Activated CD4-positive, alpha-beta T cell treated with anti-CD3 and anti-CD28 coated beads for 36 hours (primary cell): Measurements from ENCODE around the gene ARHGAP15. TPM values are rescaled to one million over a fixed set of nuclear protein-coding genes. Genes with fewer than 3 reads are reported as not detected.
A peak's percentile ranks its signal among the peaks of the same experiment; 100 is the strongest.

Experiments used
- ATAC-seq: fragments of 200-7000 bp; cut with Tn5 transposase; one replicate; pipeline ENCODE4 v1.10.0; 2021; ENCODE audit warnings: mild to moderate bottlenecking, moderate library complexity
- CTCF ChIA-PET: fragments of 350-600 bp; sonication (Branson Sonifier 250); formaldehyde crosslinking; loops from one replicate; lab custom pipeline; 2021; ENCODE audit warnings: antibody characterized with exemption; lab: Charles Lee
- POLR2A ChIA-PET: fragments of 350-600 bp; sonication (Branson Sonifier 250); formaldehyde crosslinking; loops from one replicate; lab custom pipeline; 2021; ENCODE audit warnings: antibody characterized with exemption, inconsistent platforms; lab: Charles Lee
- DNase-seq: peaks from one replicate; pipeline ENCODE4 v3.0.0-alpha.2; 2020
- H3K27ac Mint-ChIP-seq: one replicate; pipeline ENCODE4 v1.8.0; 2021; ENCODE audit warnings: mixed read lengths
- H3K27me3 Mint-ChIP-seq: one replicate; pipeline ENCODE4 v1.8.0; 2021; ENCODE audit warnings: mixed read lengths
- H3K36me3 Mint-ChIP-seq: one replicate; pipeline ENCODE4 v1.8.0; 2021; ENCODE audit warnings: low read depth, mixed read lengths
- H3K4me1 Mint-ChIP-seq: one replicate; pipeline ENCODE4 v1.8.0; 2021; ENCODE audit warnings: mixed read lengths
- H3K4me3 Mint-ChIP-seq: one replicate; pipeline ENCODE4 v1.8.0; 2021; ENCODE audit warnings: mild to moderate bottlenecking, moderate library complexity, mixed read lengths
- H3K9me3 Mint-ChIP-seq: one replicate; pipeline ENCODE4 v1.8.0; 2021; ENCODE audit warnings: low read depth, mixed read lengths
- intact Hi-C, 2 experiments: fragments of 100-400 bp; cut with DNase I in 1 of 2; cut with micrococcal nuclease in 1 of 2; formaldehyde crosslinking; loops; one replicate each; pipeline versions ENCODE4 v1.14.2 to v1.15.1; 2022 to 2024; cut with DNase I, micrococcal nuclease
- total RNA-seq, 2 experiments: library from RNA; stranded (reverse); gene quantifications; one replicate each; pipeline ENCODE4 v1.2.3, GENCODE V29; 2021

ARHGAP15 gene
- total RNA-seq, 2 experiments from 2014 or later = 62.6 to 64.3 TPM

- ChIA-PET POLR2A (no interaction called here), CTCF (no interaction called here)
- Mint-ChIP-seq H3K27me3 (no peaks in the 10 kb centered on the region), H3K4me3 (no peak overlapping the region), H3K9me3 (no peaks in the 10 kb centered on the region), H3K4me1 (peaks cover 2% of the 10 kb centered on the region), H3K27ac (no peak overlapping the region), H3K36me3 (peaks cover 20% of the 10 kb centered on the region)
- no peak for ATAC-seq
- DNase-seq = no peak
- intact Hi-C loops = no loop called here
These were observed 375.2 kb downstream of the ARHGAP15 start for GRCh38 chr2:143504397-143504796.

- peaks cover 23% of the 10 kb centered on the region for H3K36me3 Mint-ChIP-seq
- intact Hi-C loops = no loop called here
- POLR2A ChIA-PET = no interaction called here
These were observed 376.3 kb downstream of the ARHGAP15 start for GRCh38 chr2:143505542-143505941.

GRCh38 chr2:143513081-143513480 lies 383.9 kb downstream of the ARHGAP15 start:
- H3K36me3 Mint-ChIP-seq = peaks cover 55% of the 10 kb centered on the region
- peaks cover 5% of the 10 kb centered on the region for H3K4me1 Mint-ChIP-seq
- no peaks in the 10 kb centered on the region for H3K9me3 Mint-ChIP-seq
- DNase-seq = peak; percentile 17
- intact Hi-C loops = no loop called here
- H3K27ac Mint-ChIP-seq = no peak overlapping the region
- ATAC-seq = peak; percentile 70
- H3K4me3 Mint-ChIP-seq = no peak overlapping the region
- ChIA-PET CTCF (interaction anchor here (0.7 to 1.8 kb wide), 5 partner anchors 9 to 446 kb away, joined by 3 to 5 read pairs (median 3); no protein-coding TSS in a partner anchor), POLR2A (no interaction called here)
- no peaks in the 10 kb centered on the region for H3K27me3 Mint-ChIP-seq

More at GRCh38 chr2:143505542-143505941, 376.3 kb downstream of the ARHGAP15 start:
- no peak for DNase-seq
- Mint-ChIP-seq H3K4me1 (peaks cover 2% of the 10 kb centered on the region), H3K27me3 (no peaks in the 10 kb centered on the region), H3K27ac (no peak overlapping the region), H3K9me3 (no peaks in the 10 kb centered on the region), H3K4me3 (no peak overlapping the region)
- CTCF ChIA-PET = no interaction called here
- ATAC-seq = no peak

- Mint-ChIP-seq H3K4me1 (peaks cover 5% of the 10 kb centered on the region), H3K4me3 (no peak overlapping the region), H3K36me3 (peaks cover 59% of the 10 kb centered on the region), H3K27ac (no peak overlapping the region), H3K9me3 (no peaks in the 10 kb centered on the region), H3K27me3 (no peaks in the 10 kb centered on the region)
- ChIA-PET POLR2A (no interaction called here), CTCF (interaction anchor here (0.6 kb wide), 1 partner anchor 274 kb away, joined by 3 read pairs; no protein-coding TSS in a partner anchor)
- ATAC-seq (no peak), DNase-seq (no peak)
- intact Hi-C loops = no loop called here
These were observed 385.2 kb downstream of the ARHGAP15 start for GRCh38 chr2:143514413-143514812.

- ChIA-PET CTCF (no interaction called here), POLR2A (no interaction called here)
- intact Hi-C loops = no loop called here
- Mint-ChIP-seq H3K9me3 (no peaks in the 10 kb centered on the region), H3K36me3 (peaks cover 64% of the 10 kb centered on the region), H3K27ac (no peak overlapping the region), H3K27me3 (no peaks in the 10 kb centered on the region), H3K4me3 (no peak overlapping the region), H3K4me1 (peaks cover 10% of the 10 kb centered on the region)
- DNase-seq (no peak), ATAC-seq (no peak)
These were observed 386.1 kb downstream of the ARHGAP15 start for GRCh38 chr2:143515318-143515717.

GRCh38 chr2:143519521-143519920 lies 390.3 kb downstream of the ARHGAP15 start:
- DNase-seq = no peak
- Mint-ChIP-seq H3K27ac (no peak overlapping the region), H3K36me3 (peaks cover 48% of the 10 kb centered on the region), H3K4me3 (no peak overlapping the region), H3K27me3 (no peaks in the 10 kb centered on the region), H3K9me3 (no peaks in the 10 kb centered on the region), H3K4me1 (peaks cover 34% of the 10 kb centered on the region)
- ATAC-seq = no peak
- ChIA-PET CTCF (interaction anchor here (0.6 kb wide), 1 partner anchor 225 kb away, joined by 3 read pairs; no protein-coding TSS in a partner anchor), POLR2A (no interaction called here)
- intact Hi-C loops = no loop called here

GRCh38 chr2:143521396-143521795 lies 392.2 kb downstream of the ARHGAP15 start:
- peaks cover 36% of the 10 kb centered on the region for H3K36me3 Mint-ChIP-seq
- H3K4me1 Mint-ChIP-seq = peaks cover 47% of the 10 kb centered on the region
- no peaks in the 10 kb centered on the region for H3K9me3 Mint-ChIP-seq
- no peak for ATAC-seq
- intact Hi-C loops = no loop called here
- ChIA-PET POLR2A (no interaction called here), CTCF (interaction anchor here (1.1 kb wide), 2 partner anchors 9 to 16 kb away, joined by 3 to 5 read pairs; no protein-coding TSS in a partner anchor)
- no peak for DNase-seq
- H3K27ac Mint-ChIP-seq = no peak overlapping the region
- no peak overlapping the region for H3K4me3 Mint-ChIP-seq
- no peaks in the 10 kb centered on the region for H3K27me3 Mint-ChIP-seq

- intact Hi-C loops = no loop called here
- Mint-ChIP-seq H3K36me3 (peaks cover 33% of the 10 kb centered on the region), H3K4me3 (no peak overlapping the region), H3K27me3 (no peaks in the 10 kb centered on the region), H3K9me3 (no peaks in the 10 kb centered on the region), H3K27ac (no peak overlapping the region), H3K4me1 (peaks cover 47% of the 10 kb centered on the region)
- CTCF ChIA-PET = interaction anchor here (1.1 kb wide), 2 partner anchors 10 to 15 kb away, joined by 3 to 5 read pairs; no protein-coding TSS in a partner anchor
- DNase-seq = no peak
- POLR2A ChIA-PET = interaction anchor here (0.6 to 0.7 kb wide), 2 partner anchors 26 to 758 kb away, joined by 3 read pairs; no protein-coding TSS in a partner anchor
- ATAC-seq = no peak
These were observed 393.5 kb downstream of the ARHGAP15 start for GRCh38 chr2:143522699-143523098.

GRCh38 chr2:143524119-143524553 lies 394.9 kb downstream of the ARHGAP15 start:
- no peak for DNase-seq
- intact Hi-C loops = no loop called here
- Mint-ChIP-seq H3K27ac (no peak overlapping the region), H3K9me3 (no peaks in the 10 kb centered on the region), H3K27me3 (no peaks in the 10 kb centered on the region), H3K36me3 (peaks cover 30% of the 10 kb centered on the region), H3K4me1 (peaks cover 54% of the 10 kb centered on the region), H3K4me3 (no peak overlapping the region)
- ChIA-PET CTCF (no interaction called here), POLR2A (no interaction called here)
- no peak for ATAC-seq

GRCh38 chr2:143524559-143525401 lies 395.6 kb downstream of the ARHGAP15 start:
- intact Hi-C loops = no loop called here
- ATAC-seq (no peak), DNase-seq (no peak)
- Mint-ChIP-seq H3K27ac (no peak overlapping the region), H3K4me3 (no peak overlapping the region), H3K4me1 (peaks cover 58% of the 10 kb centered on the region), H3K27me3 (no peaks in the 10 kb centered on the region), H3K36me3 (peaks cover 31% of the 10 kb centered on the region), H3K9me3 (no peaks in the 10 kb centered on the region)
- ChIA-PET POLR2A (no interaction called here), CTCF (no interaction called here)

GRCh38 chr2:143525402-143525860 lies 396.2 kb downstream of the ARHGAP15 start:
- no peak for DNase-seq
- CTCF ChIA-PET = interaction anchor here (0.5 kb wide), 1 partner anchor 63 kb away, joined by 3 read pairs; no protein-coding TSS in a partner anchor
- POLR2A ChIA-PET = no interaction called here
- peak overlapping the region; percentile 56 for H3K27ac Mint-ChIP-seq
- H3K36me3 Mint-ChIP-seq = peaks cover 31% of the 10 kb centered on the region
- no peaks in the 10 kb centered on the region for H3K27me3 Mint-ChIP-seq
- no peaks in the 10 kb centered on the region for H3K9me3 Mint-ChIP-seq
- H3K4me1 Mint-ChIP-seq = peaks cover 54% of the 10 kb centered on the region
- ATAC-seq = peak; percentile 23
- no peak overlapping the region for H3K4me3 Mint-ChIP-seq
- intact Hi-C loops = no loop called here
